HG03571 (cell line): ENCODE measurements around the gene AFAP1L2.

Experiments used
- ATAC-seq: cut with Tn5 transposase; IDR thresholded peaks from one replicate; pipeline ENCODE4 v1.9.1; 2021; ENCODE audit not compliant: unreplicated experiment

AFAP1L2 gene

GRCh38 chr10:114295393-114295792 is 108.9 kb downstream of the AFAP1L2 start:
- ATAC-seq: no peak

GRCh38 chr10:114294549-114294948 is 109.8 kb downstream of the AFAP1L2 start:
- ATAC-seq: no peak

- ATAC-seq: no peak
Measured at GRCh38 chr10:114293075-114293474, 111.2 kb downstream of the AFAP1L2 start.

- ATAC-seq: no peak
Measured at GRCh38 chr10:114291516-114291915, 112.8 kb downstream of the AFAP1L2 start.

DNA sequence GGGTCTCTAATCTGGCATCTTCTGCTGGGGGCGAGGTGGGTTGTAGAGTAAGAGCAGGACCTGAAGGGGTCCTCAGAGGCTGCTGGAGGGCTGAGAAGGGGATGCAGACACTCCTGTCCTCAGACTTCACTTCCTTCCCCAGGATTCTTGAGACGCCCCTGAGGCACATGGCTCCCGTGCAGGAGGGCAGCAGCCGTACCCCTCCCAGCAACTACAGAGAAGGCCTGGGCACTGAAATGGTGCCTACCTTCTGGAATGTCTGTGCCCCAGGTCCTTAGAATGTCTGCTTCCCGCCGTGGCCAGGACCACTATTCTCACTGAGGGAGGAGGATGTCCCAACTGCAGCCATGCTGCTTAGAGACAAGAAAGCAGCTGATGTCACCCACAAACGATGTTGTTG is 113.2 kb downstream of the AFAP1L2 start:
- no peak for ATAC-seq

DNA sequence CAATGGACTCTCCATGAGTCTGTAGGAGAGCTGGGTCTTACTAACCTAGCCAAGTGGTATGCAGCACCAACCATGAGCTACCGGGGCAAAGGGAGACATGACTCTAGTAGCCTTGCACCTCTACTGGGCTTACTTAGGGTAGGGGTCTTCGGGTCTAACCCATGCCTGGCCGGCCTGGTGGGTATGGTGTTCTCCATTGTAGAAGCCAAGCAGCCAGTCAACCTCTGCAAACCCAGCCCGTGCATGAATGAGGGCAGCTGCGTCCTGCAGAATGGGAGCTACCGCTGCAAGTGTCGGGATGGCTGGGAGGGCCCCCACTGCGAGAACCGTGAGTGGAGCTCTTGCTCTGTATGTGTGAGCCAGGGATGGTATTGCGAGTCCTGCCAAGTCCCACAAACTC is 114.3 kb downstream of the AFAP1L2 start:
- no peak for ATAC-seq

- ATAC-seq: no peak
Measured at GRCh38 chr10:114289096-114289436, 115.2 kb downstream of the AFAP1L2 start.

DNA sequence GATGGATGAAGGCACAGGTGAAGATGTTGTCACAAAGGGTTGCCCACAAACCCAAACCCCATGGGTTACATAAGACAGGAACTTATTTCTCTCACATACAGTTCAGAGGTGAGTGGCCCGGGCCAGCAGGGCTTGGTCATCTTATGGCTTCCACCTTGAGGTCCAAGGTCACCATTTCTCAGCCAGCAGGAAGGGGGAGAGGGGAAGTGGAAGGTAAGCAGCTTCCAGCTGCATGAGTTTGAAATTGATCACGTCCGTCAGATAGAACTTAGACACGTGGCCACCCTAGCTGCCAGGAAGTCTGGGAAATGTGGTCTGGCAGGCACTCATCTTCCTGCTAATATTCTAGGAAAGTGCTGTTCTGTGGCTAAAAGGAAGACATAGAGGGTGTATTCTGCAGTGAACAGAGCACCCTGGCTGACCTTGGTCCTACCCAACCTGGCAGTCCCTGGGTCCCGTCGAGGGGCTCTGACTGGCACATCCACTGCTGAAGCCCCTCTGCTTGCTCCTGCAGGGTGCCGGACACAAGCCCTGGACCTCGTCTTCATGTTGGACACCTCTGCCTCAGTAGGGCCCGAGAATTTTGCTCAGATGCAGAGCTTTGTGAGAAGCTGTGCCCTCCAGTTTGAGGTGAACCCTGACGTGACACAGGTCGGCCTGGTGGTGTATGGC is 115.7 kb downstream of the AFAP1L2 start:
- ATAC-seq: no peak

DNA sequence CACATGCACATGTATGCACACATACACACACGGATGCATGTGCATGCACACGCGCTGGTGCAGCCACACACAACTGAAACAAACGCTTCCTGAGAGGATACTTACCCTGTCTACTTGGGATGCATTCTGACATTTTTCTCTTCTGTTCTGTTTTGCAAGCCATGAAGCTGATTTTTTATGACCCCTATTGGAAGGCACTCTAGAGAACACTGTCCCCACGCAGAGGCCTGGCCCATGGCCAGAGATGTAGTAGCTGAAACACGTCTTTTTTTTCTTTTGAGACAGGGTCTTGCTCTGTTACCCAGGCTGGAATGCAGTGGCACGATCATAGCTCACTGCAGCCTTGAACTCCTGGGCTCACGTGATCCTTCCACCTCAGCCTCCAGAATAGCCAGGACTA is 117.4 kb downstream of the AFAP1L2 start:
- no peak for ATAC-seq

DNA sequence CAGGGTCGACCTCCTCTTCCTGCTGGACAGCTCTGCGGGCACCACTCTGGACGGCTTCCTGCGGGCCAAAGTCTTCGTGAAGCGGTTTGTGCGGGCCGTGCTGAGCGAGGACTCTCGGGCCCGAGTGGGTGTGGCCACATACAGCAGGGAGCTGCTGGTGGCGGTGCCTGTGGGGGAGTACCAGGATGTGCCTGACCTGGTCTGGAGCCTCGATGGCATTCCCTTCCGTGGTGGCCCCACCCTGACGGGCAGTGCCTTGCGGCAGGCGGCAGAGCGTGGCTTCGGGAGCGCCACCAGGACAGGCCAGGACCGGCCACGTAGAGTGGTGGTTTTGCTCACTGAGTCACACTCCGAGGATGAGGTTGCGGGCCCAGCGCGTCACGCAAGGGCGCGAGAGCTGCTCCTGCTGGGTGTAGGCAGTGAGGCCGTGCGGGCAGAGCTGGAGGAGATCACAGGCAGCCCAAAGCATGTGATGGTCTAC is 118.3 kb downstream of the AFAP1L2 start:
- no peak for ATAC-seq

DNA sequence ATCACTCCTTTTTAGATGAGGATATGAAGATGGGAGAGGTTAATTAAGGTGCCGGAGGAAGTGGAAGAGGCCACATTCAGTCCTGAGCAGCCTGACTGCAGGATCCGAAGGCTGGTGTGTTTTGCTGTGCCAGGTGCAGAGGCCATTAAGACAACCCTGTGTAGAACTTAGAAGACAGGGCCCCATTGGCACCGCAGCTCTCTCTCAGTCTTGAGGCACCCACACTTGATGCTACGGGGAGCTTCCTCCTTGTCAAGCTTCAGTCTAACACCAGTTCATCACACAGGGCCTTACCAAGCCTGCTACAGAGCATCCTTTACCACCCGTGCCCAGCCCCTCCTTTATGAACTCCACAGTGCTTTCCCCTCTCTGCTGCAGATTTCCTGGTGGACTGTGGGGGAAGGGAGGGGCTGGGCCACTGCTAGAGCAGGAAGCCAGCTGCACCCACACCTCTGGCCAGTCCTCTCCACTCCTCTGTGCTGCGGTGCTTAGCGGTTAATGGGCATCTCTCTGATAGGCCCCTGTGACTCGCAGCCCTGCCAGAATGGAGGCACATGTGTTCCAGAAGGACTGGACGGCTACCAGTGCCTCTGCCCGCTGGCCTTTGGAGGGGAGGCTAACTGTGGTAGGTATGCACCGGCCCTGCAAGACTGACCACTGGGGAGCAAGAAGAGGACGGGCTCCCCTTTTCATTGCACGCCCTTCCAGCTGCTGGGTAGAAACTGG is 119.8 kb downstream of the AFAP1L2 start:
- ATAC-seq: no peak

GRCh38 chr10:114283535-114284234 is 120.6 kb downstream of the AFAP1L2 start:
- ATAC-seq: no peak

DNA sequence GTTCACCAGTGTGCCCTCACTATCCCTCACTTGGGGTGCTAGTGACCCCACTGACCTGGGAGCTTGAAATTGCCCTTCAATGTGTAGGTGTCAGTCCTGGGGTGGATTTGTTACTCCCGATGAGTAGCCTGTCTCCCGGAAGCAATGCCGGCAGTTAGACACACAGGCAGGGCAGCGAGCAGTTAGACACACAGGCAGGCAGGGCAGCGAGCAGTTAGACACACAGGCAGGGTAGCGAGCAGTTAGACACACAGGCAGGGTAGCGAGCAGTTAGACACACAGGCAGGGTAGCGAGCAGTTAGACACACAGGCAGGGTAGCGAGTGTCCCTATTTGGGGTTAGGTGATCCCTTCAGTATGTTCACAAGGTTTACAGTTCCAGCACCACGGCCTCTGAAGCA is 121.2 kb downstream of the AFAP1L2 start:
- ATAC-seq: no peak

- no peak for ATAC-seq
Measured at GRCh38 chr10:114282526-114282925, 121.8 kb downstream of the AFAP1L2 start.

GRCh38 chr10:114281461-114281860 is 122.8 kb downstream of the AFAP1L2 start:
- no peak for ATAC-seq

DNA sequence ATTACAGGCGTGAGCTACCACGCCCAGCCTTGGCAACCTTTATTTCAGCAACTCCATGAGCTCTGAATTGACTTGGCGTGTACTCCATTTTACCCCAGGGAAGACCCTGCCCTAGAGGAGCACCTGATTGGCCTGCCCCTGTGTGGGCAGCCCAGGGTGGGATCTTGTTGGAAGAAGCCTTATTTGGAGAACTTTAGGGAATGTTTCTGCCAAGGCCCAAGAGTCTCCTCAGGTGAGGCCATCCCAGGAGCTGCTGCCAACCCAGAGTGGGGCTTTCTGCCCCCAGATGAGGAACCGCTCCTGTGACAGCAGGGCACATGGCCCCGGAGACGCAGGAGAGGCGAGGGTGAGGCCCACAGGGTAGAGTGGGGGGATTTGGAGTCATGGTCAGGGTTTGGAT is 123.3 kb downstream of the AFAP1L2 start:
- no peak for ATAC-seq

- no peak for ATAC-seq
Measured at GRCh38 chr10:114279901-114280644, 124.2 kb downstream of the AFAP1L2 start.

DNA sequence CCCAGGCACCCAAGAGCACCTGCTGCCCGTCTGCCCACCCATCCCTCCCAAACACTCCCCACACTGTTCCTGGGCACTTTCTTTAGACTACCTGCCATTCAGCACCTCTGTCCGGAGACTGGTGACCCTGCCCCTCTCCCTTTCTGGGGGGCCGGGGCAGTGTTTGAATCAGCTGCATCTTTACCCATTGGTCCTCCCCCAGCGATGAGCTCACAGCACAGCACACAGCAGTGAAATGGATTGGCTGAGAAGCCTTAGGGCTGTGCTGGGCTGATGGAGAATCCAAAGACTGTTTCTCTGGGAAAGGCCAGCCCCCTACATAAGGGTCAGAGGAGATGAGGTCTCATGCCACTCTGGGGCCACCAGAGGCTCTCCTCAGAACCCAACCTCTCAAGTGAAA is 125.0 kb downstream of the AFAP1L2 start:
- ATAC-seq: no peak

- ATAC-seq: no peak
Measured at GRCh38 chr10:114278884-114279191, 125.5 kb downstream of the AFAP1L2 start.

GRCh38 chr10:114278140-114278883 is 126.0 kb downstream of the AFAP1L2 start:
- no peak for ATAC-seq

- ATAC-seq: no peak
Measured at GRCh38 chr10:114276671-114277070, 127.6 kb downstream of the AFAP1L2 start.
